GM19193 (cell line): ENCODE data around the gene ZNF853.

ENCODE experiments used
- POLR2A ChIP-seq: IDR thresholded peaks from 4 replicates; pipeline ENCODE4 v1.6.1; 2011; ENCODE audit not compliant: insufficient read depth, insufficient read length; ENCODE audit errors: extremely low read depth

ZNF853 gene

GRCh38 chr7:6589829-6590644 is 25.4 kb upstream of the ZNF853 start, which contains the start of gene INTS15:
INTS15 (plus strand) TSS chr7:6590021; CDS start chr7:6590284, 263 bp downstream.
- peak; percentile 93 for TF ChIP-seq POLR2A

DNA sequence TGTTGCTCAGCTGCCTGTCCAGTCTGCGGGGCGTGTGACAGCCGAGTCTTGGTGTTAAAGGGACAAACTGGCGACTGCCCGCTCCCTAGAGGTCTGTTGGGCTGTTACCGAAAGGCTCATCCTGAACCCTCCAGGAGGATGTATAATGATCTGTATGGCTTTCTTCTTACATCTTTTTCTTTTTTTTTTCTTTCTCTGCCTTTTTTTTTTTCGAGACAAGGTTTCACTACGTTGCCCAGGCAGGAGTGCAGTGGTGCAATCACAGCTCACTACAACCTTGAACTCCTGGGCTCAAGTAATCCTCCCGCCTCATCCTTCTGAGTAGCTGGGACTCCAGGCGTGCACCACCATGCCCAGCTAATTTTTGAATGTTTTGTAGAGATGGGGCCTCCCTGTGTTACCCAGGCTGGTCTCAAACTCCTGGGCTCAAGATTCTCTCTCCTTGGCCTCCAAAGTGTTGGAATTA is 24.7 kb upstream of the ZNF853 start:
- no peak for TF ChIP-seq POLR2A

GRCh38 chr7:6600093-6600492 is 15.3 kb upstream of the ZNF853 start:
- no peak for TF ChIP-seq POLR2A

GRCh38 chr7:6604458-6604857 is 11.0 kb upstream of the ZNF853 start:
- no peak for TF ChIP-seq POLR2A

GRCh38 chr7:6606866-6607583 is 8.4 kb upstream of the ZNF853 start:
- no peak for TF ChIP-seq POLR2A

DNA sequence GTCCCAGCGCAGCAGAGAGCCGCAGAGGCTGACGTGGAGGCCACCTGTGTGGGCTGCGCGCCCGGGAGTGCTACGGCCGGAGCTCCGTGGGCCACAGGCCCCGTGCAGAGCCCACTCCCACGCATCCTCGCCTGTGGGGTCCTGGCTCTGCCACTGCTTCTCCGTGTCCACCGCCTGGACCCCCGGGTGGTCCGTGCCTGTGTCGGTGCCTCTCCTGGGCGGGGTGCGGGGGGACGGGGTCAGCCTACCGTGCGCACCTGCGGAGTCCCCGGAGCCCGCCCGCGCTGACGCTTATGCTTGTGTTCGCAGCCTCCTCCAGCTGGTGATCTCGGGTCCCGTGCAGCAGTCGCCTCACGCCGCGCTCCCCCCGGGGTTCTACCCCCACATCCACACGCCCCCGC is 7.8 kb upstream of the ZNF853 start:
- TF ChIP-seq POLR2A = no peak

GRCh38 chr7:6608081-6608480 is 7.3 kb upstream of the ZNF853 start:
- TF ChIP-seq POLR2A = no peak

DNA sequence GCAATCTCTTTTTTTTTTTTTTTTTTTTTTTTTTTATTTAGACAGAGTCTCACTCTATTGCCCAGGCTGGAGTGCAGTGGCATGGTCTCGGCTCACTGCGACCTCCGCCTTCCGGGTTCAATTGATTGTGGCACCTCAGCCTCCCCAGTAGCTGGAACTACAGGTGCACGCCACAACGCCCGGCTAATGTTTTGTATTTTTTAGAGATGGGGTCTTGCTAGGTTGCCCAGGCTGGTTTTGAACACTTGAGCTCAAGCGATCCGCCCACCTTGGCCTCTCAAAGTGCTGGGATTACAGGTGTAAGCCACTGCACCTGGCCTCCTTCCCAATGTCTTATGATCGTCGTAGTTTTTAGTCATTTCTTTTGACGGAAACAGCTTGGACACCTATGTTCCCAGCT is 6.6 kb upstream of the ZNF853 start:
- TF ChIP-seq POLR2A = no peak

- TF ChIP-seq POLR2A = no peak
Measured at GRCh38 chr7:6612819-6613218, 2.6 kb upstream of the ZNF853 start.

DNA sequence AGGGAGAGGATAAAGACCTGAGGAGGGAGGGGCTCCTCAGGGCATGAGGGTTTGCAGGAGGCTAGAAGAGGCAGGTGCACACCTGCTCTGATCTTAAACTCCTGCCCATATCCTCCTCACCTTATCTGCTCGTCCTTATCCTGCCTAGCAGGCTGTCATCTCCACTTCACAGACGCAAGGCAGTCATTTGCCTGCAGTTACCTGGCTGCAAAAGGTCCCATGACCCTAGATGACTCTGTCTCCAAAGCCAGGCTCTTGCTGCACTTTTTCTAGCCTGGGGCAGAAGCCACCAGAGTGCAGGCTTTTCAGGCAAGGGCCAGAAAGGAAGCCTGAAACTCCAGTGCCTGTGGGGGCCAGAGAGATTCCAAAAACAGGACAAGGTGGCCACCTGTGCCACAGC is 1.7 kb upstream of the ZNF853 start:
- no peak for TF ChIP-seq POLR2A

DNA sequence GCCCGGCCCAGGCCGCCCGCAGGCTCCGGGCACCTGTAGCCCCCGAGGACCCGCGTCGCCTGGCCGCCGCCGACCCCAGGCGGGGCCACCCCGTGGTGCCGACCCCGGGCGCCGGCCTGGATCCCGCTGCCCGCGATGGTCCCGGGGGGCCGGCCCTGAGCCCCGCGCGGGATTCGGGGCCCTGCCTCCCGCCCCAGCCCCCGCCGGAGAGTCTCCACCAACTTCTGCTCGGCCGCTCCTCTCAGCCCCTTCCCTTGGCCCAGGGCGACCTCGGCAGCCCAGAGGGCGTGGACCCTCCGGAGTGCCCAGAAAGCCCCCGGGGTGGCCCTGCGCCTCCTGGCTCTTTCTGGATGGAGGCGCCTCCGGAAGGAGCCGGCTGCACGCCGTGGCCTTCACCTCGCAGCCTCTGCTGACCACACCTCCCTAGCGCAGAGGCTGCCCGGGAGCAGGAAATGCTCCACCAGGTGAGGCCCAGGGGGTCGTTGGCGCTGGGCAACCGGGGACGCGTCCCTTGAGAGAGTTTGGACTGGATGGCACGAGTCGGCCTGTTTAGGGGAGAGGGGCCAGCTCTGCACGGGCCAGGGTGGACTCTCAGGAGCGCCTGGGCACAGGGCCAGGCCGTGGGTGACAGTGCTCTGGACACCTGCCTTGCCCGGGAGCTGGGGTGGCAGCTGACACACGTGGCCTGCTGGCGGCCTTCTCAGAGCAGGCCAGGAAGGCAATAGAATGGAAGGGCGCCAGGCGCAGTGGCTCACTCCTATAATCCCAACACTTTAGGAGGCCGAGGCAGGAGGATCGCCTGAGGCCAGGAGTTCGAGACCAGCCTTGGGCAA is 529 bp downstream of the ZNF853 start:
- TF ChIP-seq POLR2A = no peak

DNA sequence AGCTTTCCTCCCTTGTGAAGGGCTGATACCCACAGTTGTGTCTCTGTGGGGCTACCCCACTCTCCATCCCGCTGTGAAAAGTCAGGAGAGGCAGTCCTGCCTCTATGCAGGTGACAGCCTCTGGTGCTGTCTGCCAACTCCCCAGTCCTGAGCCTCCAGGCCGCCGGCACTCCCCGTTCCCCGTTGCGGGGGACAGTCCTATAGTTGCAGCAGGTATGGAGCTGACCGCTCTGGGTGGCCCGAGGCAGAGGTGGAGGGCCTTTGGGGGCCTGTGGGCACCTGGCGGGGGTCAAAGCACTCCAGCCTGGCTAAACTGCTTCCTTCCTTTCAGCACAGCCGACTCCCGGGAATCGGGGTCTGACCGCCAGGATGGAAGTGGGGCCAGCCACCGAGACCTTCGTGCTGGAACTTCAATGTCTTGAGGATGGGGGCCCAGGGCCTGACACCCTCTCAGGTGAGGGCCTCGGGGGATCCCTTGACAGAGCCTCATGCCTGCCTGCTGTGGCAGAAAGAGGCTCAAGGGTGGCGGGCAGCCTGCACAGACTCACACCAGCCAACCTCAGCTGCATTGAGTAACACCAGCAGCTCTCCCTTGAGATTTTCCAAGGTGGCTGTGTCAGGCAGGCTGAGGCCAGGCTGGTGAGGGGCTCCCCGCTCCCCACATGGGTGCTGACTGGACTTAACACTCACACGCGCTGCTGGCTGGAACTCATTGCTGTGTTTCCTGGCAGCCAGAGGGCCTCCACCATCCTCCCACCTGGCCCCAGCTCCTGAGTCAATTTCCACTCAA is 1.6 kb downstream of the ZNF853 start:
- no peak for TF ChIP-seq POLR2A

DNA sequence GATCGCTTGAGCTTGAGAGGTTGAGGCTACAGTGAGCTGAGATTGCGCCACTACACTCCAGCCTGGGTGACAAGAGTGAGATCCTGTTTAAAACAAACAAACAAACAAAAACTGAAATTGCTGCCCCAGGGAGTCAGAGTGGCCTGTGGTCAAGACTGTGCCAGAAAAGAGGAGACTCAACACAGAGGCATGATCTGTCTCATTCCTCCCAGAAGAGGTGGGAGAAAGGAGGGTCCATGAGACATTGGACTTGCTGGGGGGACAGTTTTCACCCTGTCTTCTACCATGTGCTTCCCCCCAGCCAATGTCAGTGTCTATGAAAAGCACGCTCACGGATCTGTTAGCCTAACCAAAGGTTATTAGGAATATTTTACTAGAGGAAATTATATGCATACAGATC is 3.2 kb downstream of the ZNF853 start:
- no peak for TF ChIP-seq POLR2A

- no peak for TF ChIP-seq POLR2A
Measured at GRCh38 chr7:6619961-6620360, 4.6 kb downstream of the ZNF853 start.

DNA sequence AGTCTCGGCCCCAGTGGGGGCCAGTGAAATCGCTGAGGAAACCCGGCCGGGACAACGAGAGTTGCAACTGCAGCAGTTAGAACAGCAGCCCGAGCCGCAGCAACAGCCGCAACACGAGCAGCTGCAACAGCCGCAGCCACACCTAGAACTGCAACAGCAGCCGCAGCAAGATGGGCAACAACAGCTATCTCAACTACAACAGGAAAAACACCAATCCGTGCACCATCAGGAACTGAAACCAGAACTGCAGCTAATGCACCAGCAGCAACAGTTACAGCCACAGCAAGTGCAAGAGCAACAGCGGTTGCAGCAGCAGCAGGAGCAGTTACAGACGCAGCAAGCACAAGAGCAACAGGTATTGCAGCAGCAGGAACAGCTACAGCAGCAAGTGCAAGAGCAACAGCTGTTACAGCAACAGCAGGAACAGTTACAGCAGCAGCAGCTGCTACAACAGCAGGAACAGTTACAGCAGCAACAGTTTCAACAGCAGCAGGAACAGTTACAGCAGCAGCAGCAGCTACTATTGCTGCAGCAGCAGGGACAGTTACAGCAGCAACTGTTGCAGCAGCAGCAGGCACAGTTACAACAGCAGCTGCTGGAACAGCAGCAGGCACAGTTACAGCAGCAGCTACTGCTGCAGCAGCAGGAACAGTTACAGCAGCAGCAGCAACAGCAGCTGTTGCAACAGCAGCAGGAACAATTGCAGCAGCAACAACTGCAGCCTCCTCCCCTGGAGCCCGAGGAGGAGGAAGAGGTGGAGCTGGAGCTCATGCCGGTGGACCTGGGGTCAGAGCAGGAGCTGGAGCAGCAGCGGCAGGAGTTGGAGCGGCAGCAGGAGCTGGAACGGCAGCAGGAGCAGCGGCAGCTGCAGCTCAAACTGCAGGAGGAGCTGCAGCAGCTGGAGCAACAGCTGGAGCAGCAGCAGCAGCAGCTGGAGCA is 6.1 kb downstream of the ZNF853 start:
- TF ChIP-seq POLR2A = no peak
